A673 (cell line): Measurements from ENCODE around the gene PDGFC.

ENCODE experiments used
- CTCF ChIP-seq: fragments of 300-800, 200-600 bp; sonication (generic); conservative IDR thresholded peaks from 2 replicates; pipeline ENCODE4 v1.5.1; 2017; ENCODE audit warnings: low read depth, mild to moderate bottlenecking, antibody characterized with exemption, low read length, moderate library complexity, mixed read lengths
- EZH2 ChIP-seq: fragments of 200-600 bp; sonication (generic); IDR thresholded peaks from 2 replicates; pipeline ENCODE4 v1.6.1; 2017; ENCODE audit warnings: borderline replicate concordance, low read depth, mild to moderate bottlenecking, mixed read lengths, antibody characterized with exemption, low read length; ENCODE audit not compliant: poor library complexity, severe bottlenecking

- no peak for TF ChIP-seq CTCF
- no peak for TF ChIP-seq EZH2
Observed at GRCh38 chr4:157004279-157005161, 32.9 kb upstream of the PDGFC start.
